ENCODE results near the gene SLC25A43.

Gene SLC25A43

DNA sequence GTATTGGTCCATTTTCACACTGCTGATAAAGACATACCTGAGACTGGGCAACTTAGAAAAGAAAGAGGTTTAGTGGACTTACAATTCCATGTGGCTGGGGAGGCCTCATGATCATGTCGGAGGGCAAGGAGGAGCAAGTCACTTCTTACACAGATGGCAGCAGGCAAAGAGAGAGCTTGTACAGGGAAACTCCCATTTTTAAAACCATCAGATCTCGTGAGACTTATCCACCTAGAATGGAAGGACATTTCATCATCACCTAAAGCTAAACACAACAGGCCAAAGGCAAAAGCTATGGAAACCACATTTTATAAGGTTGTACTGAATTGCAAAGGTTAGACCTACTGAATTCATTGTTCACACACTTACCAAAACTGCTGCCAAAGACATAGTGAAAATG, 6.0 kb upstream of the SLC25A43 start:
- H3K9me2 ChIP-seq (replicated peaks; ENCODE audit: low read depth, low read length), result no peaks in the 10 kb centered on the region
- no peak overlapping the region for H3K4me2 ChIP-seq (ENCODE audit: low read depth, low read length, poor library complexity, severe bottlenecking)
- no peak overlapping the region for H2AFZ ChIP-seq (ENCODE audit: low read length)
- no peak overlapping the region for H3K9ac ChIP-seq (ENCODE audit: low read depth, low read length, poor library complexity, severe bottlenecking)
- H3K4me1 ChIP-seq (ENCODE audit: insufficient read depth, low read length, poor library complexity, severe bottlenecking), result no peaks in the 10 kb centered on the region
- H3K27me3 ChIP-seq (ENCODE audit: insufficient read depth, low read length, poor library complexity, severe bottlenecking), result no peaks in the 10 kb centered on the region
- H4K20me1 ChIP-seq (ENCODE audit: insufficient read depth, low read length, poor library complexity, severe bottlenecking), result no peaks in the 10 kb centered on the region
- H3K36me3 ChIP-seq (ENCODE audit: insufficient read depth, low read length), result no peaks in the 10 kb centered on the region
- H3K9me3 ChIP-seq (ENCODE audit: insufficient read depth, low read depth, low read length), result no peaks in the 10 kb centered on the region
- no peaks in the 10 kb centered on the region for H3F3A ChIP-seq (ENCODE audit: low read depth)
- no peaks in the 10 kb centered on the region for H3K79me2 ChIP-seq (ENCODE audit: insufficient read depth, low read length)
- no peak for TF ChIP-seq EZH2phosphoT487 (IDR thresholded peaks at IDR 0.05; ENCODE audit: borderline replicate concordance)
- TF ChIP-seq, protein P1, sequence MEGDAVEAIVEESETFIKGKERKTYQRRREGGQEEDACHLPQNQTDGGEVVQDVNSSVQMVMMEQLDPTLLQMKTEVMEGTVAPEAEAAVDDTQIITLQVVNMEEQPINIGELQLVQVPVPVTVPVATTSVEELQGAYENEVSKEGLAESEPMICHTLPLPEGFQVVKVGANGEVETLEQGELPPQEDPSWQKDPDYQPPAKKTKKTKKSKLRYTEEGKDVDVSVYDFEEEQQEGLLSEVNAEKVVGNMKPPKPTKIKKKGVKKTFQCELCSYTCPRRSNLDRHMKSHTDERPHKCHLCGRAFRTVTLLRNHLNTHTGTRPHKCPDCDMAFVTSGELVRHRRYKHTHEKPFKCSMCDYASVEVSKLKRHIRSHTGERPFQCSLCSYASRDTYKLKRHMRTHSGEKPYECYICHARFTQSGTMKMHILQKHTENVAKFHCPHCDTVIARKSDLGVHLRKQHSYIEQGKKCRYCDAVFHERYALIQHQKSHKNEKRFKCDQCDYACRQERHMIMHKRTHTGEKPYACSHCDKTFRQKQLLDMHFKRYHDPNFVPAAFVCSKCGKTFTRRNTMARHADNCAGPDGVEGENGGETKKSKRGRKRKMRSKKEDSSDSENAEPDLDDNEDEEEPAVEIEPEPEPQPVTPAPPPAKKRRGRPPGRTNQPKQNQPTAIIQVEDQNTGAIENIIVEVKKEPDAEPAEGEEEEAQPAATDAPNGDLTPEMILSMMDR (conservative IDR thresholded peaks at IDR 0.05; ENCODE audit: low read length), result no peak
- H3K4me3 ChIP-seq (ENCODE audit: low read length, poor library complexity, severe bottlenecking), result no peak overlapping the region

DNA sequence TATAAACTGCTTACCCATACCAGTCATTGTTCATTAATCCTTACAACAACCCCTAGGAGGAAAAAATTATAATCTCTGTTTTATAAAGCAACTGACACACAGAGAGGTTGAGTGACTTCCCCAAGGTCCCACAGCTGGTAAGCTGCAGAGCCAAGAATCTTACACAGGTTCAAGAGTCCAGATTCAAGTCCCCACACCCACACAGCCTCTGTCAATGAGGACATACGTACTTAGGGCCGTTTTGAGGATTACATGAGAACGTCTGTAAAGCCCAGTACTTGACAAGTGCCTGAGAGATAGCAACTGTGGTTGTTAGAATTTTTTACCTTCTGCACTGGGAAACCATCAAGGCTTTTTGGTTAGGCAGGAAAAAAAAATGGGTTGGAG, 556 bp upstream of the SLC25A43 start:
- H2AFZ ChIP-seq (ENCODE audit: low read length), result peak overlapping the region; percentile 99
- no peaks in the 10 kb centered on the region for H3K27me3 ChIP-seq (ENCODE audit: insufficient read depth, low read length, poor library complexity, severe bottlenecking)
- H3F3A ChIP-seq (ENCODE audit: low read depth), result no peaks in the 10 kb centered on the region
- peak overlapping the region; percentile 76 for H3K9ac ChIP-seq (ENCODE audit: low read depth, low read length, poor library complexity, severe bottlenecking)
- H3K4me2 ChIP-seq (ENCODE audit: low read depth, low read length, poor library complexity, severe bottlenecking), result peak overlapping the region; percentile 98
- H3K4me3 ChIP-seq (ENCODE audit: low read length, poor library complexity, severe bottlenecking), result peak overlapping the region; percentile 79
- H4K20me1 ChIP-seq (ENCODE audit: insufficient read depth, low read length, poor library complexity, severe bottlenecking), result no peaks in the 10 kb centered on the region
- H3K9me2 ChIP-seq (replicated peaks; ENCODE audit: low read depth, low read length), result no peaks in the 10 kb centered on the region
- no peaks in the 10 kb centered on the region for H3K9me3 ChIP-seq (ENCODE audit: insufficient read depth, low read depth, low read length)
- peaks cover 21% of the 10 kb centered on the region for H3K4me1 ChIP-seq (ENCODE audit: insufficient read depth, low read length, poor library complexity, severe bottlenecking)
- H3K36me3 ChIP-seq (ENCODE audit: insufficient read depth, low read length), result no peaks in the 10 kb centered on the region
- H3K79me2 ChIP-seq (ENCODE audit: insufficient read depth, low read length), result peaks cover 12% of the 10 kb centered on the region; the same call in 1 of the 2 replicates
- TF ChIP-seq, protein P1 (conservative IDR thresholded peaks at IDR 0.05; ENCODE audit: low read length), result no peak
- no peak for TF ChIP-seq EZH2phosphoT487 (IDR thresholded peaks at IDR 0.05; ENCODE audit: borderline replicate concordance)

DNA sequence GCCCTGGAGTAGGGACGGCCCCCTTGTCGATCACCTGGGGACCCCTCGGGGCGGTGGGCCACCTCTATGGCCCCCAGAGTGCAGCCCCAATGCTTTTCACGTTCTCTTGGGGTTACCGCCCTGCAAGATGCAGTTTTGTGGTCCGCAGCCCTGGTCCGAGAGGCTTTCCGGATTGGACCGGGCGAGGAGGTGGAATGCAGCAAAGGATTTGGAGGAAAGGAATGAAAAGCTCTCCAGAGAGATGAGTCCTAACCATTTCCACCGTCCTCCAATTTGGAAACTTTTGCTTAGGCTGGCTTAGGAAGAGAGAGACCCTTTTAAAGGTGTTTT, 601 bp downstream of the SLC25A43 start:
- no peaks in the 10 kb centered on the region for H3K9me3 ChIP-seq (ENCODE audit: insufficient read depth, low read depth, low read length)
- H3F3A ChIP-seq (ENCODE audit: low read depth), result no peaks in the 10 kb centered on the region
- H3K79me2 ChIP-seq (ENCODE audit: insufficient read depth, low read length), result peaks cover 12% of the 10 kb centered on the region; the same call in 1 of the 2 replicates
- no peaks in the 10 kb centered on the region for H3K9me2 ChIP-seq (replicated peaks; ENCODE audit: low read depth, low read length)
- no peaks in the 10 kb centered on the region for H4K20me1 ChIP-seq (ENCODE audit: insufficient read depth, low read length, poor library complexity, severe bottlenecking)
- peak overlapping the region; percentile 98 for H3K4me2 ChIP-seq (ENCODE audit: low read depth, low read length, poor library complexity, severe bottlenecking)
- H3K27me3 ChIP-seq (ENCODE audit: insufficient read depth, low read length, poor library complexity, severe bottlenecking), result no peaks in the 10 kb centered on the region
- H3K9ac ChIP-seq (ENCODE audit: low read depth, low read length, poor library complexity, severe bottlenecking), result peak overlapping the region; percentile 76
- peak overlapping the region; percentile 99 for H2AFZ ChIP-seq (ENCODE audit: low read length)
- TF ChIP-seq, protein P1 (conservative IDR thresholded peaks at IDR 0.05; ENCODE audit: low read length), result no peak
- TF ChIP-seq EZH2phosphoT487 (IDR thresholded peaks at IDR 0.05; ENCODE audit: borderline replicate concordance), result no peak
- H3K4me1 ChIP-seq (ENCODE audit: insufficient read depth, low read length, poor library complexity, severe bottlenecking), result peaks cover 21% of the 10 kb centered on the region
- no peaks in the 10 kb centered on the region for H3K36me3 ChIP-seq (ENCODE audit: insufficient read depth, low read length)
- peak overlapping the region; percentile 79 for H3K4me3 ChIP-seq (ENCODE audit: low read length, poor library complexity, severe bottlenecking)
